GM18868 (cell line): Measurements from ENCODE around the gene DHRS13.
A peak's percentile ranks its signal among the peaks of the same experiment; 100 is the strongest.

Experiments
- ATAC-seq: cut with Tn5 transposase; IDR thresholded peaks from one replicate; pipeline ENCODE4 v1.9.1; 2021; ENCODE audit warnings: mild to moderate bottlenecking, moderate library complexity; ENCODE audit not compliant: unreplicated experiment

Gene DHRS13

GRCh38 chr17:28902819-28903545 is at the start of gene DHRS13:
Gene DHRS13 (minus strand): TSS chr17:28903079. CDS start chr17:28902944, 135 bp downstream.
- ATAC-seq: peak; percentile 88

GRCh38 chr17:28951991-28952975 is 49.4 kb upstream of the DHRS13 start:
- ATAC-seq: peak; percentile 61

- ATAC-seq: peak; percentile 57
Observed at GRCh38 chr17:28951428-28951990, 48.6 kb upstream of the DHRS13 start, which contains the start of gene PHF12. Gene PHF12 (minus strand): TSS chr17:28951518. CDS start chr17:28950960, 558 bp downstream.

- ATAC-seq: no peak
Observed at GRCh38 chr17:28950752-28951427, 48.0 kb upstream of the DHRS13 start.

GRCh38 chr17:28950017-28950751 is 47.3 kb upstream of the DHRS13 start:
- no peak for ATAC-seq

- ATAC-seq: no peak
Observed at GRCh38 chr17:28949185-28950016, 46.5 kb upstream of the DHRS13 start.

GRCh38 chr17:28948873-28949184 is 46.0 kb upstream of the DHRS13 start:
- ATAC-seq: no peak

- no peak for ATAC-seq
Observed at GRCh38 chr17:28948342-28948741, 45.5 kb upstream of the DHRS13 start.

DNA sequence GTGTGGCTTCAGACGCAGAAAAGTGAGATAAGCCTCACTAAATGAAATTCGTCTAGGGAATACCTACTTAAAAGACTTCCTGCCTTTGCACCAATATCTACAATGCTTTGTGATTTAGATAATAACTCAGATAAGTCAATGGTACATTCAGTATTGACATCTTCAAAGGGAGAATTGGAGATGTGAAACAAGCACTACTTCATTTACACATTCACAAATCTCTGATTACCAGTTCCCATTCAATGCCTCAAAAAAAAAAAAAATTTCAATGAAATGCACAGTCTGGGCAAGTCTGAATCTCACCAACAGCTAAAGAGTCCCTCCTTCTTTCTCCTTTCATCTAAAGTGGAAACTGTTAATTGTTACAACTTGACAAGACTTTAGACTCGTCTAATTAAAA is 44.8 kb upstream of the DHRS13 start:
- ATAC-seq: no peak

DNA sequence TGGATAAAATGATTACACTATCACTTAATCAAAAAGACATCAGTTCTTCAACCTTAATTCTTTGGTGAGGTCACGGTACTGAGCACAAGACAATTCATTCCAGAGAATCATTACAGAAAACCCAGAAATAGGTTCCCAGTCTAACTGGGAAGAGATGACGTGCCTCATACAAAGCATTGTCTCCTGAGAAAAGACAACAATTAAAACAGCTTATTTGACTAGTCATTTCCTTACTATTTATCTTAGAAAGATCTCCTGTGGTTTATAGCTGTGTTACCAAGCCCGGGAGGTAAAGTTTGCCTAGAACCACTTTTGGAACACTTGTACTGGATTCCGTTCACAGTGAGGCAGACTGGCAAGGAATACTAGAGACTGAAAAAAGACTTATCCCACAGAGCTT is 43.4 kb upstream of the DHRS13 start:
- no peak for ATAC-seq

DNA sequence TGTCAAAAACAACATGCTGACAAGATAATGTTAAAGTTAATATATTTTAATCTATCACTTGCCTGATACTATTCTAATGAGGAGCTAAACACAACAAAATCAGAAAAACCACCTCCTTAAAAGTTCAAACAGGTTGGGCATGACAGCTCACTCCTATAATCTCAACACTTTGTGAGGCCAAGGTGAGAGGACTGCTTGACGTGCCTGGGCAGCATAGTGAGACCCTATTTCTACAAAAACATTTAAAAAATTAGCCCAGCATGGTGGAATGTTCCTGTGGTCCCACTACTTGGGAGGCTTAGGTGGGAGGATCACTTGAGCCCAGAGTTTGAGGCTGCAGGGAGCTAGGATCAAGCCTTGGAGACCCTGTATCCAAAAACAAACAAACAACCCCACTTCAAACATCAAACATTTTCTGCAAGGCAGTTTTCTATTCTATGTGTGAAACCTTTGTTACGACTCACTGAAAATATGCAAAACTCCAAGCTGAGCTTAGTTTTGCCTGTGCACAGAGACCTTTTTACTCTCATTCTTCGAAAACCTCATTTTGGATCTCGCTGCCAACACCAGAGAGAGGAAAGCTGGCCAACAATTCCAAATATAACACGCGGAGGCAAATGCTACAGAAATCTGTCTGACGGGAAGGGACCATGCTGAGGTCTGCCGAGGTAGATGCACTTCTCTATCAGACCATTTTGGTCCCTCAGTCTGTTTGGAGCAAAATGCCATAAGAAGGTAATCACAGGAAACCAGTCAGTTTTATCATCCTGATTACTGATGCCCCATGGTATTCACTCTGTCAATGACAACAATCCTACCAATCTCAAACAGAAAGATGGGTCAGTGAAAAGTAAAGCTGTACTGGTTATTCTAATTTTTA is 42.2 kb upstream of the DHRS13 start:
- no peak for ATAC-seq

DNA sequence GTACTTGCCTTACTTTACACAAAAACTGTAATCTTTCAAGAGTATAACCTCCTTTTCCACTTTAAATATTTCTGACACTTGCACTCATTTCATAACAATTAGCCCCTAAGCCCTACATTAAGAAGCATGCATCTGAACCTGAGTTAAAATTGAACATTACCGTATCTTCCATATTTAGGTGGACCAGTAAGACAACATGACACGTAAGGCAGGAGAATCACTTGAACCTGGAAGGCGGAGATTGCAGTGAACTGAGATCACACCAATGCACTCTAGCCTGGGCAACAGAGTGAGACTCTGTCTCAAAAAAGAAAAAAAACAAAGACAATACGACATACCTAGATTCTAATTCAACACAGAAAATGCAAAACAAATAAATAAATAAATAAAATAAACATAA is 41.5 kb upstream of the DHRS13 start:
- ATAC-seq: no peak

GRCh38 chr17:28942925-28943324 is 40.0 kb upstream of the DHRS13 start:
- ATAC-seq: no peak

DNA sequence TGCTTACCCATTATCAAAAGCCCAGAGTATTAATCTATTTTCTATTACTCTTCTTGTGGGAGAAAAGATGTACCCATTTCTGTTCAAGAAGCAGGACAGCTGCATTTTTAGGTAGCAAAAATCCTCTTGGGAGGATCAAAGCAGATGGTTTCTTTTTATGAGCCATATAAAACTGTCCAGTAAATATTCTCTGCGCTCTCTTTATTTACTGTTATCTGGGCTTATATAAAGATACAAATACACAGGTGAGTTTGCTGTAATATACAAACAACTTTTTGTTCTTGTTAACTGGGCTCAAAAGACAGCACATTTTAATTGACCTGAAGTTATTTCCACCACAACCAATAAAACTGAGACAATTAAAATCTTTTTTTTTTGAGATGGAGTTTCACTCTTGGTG is 38.4 kb upstream of the DHRS13 start:
- no peak for ATAC-seq

DNA sequence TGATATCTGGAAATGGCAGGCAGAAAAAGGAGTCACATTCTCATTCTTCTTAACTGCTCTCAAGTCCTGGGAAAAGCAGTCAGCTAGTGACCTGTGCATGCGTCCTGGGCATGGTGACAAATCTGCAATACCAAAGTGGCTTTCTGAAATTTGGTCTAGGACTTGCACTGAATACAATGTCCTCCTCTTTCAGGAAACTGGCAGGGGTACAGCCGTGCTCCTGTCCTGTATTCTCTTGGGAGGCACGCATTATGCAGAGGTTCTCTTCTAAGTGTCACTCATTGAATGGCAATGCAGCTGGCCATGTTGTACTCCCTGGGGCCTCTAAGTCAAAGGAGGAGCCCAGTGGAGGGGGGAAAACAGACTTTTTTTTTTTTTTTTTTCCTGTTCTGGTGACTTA is 37.8 kb upstream of the DHRS13 start:
- ATAC-seq: no peak

DNA sequence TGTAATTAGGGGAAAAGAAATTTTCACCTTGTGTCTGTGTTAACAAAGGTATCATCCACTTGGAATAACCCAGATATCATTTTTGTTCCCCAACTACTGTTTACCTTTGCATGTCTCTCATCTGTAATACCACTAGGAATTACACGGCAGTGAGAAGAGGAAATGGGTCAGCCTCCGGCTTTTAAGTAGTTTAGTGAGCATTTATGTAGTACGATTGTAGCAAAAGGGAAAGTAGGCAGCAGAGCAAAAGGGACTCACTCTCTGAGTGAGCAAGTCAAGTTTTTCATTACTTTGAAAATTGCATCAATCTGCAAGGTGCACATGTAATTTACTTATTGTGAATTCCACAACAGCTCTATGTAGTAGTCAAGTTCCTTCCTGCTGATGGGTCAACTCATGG is 37.3 kb upstream of the DHRS13 start:
- no peak for ATAC-seq

GRCh38 chr17:28938552-28938951 is 35.7 kb upstream of the DHRS13 start:
- no peak for ATAC-seq

DNA sequence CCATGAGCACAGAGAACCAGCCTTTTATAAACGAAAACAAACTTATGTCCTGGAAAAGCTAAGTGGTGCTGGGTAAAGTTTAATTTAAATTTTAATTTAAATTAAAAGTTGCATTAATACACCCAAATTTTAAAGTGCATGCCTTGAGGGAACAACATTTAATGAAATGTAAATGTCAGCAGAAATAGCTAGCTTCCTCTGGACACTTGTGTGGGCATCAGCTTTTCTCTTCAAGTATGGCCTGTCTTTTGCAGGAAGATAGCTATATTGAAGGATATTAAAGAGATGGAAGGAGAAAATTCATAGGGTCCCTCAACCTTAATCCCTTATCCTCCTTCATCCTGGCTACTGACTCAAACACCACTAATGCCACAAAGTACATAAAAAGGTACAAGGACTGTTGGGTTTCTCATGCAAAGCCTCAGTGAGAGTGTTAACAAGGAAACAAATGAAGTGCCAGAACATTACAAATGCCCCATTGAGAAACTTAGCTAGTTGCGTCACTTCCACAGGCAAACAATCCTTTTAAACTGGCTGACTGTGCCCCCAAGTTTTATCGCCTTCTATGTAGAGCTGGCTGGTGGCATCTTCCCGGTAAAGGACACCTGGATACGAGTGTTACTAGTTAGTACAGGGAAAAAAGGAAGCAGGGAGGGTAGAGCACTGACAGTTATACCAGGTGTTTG is 34.3 kb upstream of the DHRS13 start:
- ATAC-seq: no peak
